ENCODE results near the gene TBC1D5. TPM values are rescaled to one million over a fixed set of nuclear protein-coding genes. Genes with fewer than 3 reads are reported as not detected.

Gene TBC1D5
- polyA plus RNA-seq, 2 of the 4 experiments (the other 2 are of a cell fraction), result 36.7 to 72.2 TPM

DNA sequence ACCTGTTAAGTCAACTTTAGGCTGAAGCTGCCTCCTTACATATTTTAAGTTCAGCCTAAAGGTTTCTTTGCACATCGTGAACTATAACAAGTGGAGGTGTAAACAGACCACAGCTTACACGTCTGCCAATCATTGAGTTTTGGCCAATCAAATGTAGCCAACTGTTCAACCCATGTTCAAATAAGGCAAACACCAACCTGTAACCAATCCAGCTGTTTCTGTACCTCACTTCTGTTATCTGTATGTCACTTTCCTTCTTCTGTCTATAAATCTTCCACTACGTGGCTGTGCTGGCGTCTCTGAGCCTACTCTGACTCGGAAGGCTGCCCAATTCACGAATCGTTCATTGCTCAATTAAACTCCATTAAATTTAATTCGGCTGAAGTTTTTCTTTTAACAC is 356.0 kb downstream of the TBC1D5 start (continued):
- no peak for TF ChIP-seq HEYL (CRISPR knock-in tag; IDR thresholded peaks at IDR 0.05)

DNA sequence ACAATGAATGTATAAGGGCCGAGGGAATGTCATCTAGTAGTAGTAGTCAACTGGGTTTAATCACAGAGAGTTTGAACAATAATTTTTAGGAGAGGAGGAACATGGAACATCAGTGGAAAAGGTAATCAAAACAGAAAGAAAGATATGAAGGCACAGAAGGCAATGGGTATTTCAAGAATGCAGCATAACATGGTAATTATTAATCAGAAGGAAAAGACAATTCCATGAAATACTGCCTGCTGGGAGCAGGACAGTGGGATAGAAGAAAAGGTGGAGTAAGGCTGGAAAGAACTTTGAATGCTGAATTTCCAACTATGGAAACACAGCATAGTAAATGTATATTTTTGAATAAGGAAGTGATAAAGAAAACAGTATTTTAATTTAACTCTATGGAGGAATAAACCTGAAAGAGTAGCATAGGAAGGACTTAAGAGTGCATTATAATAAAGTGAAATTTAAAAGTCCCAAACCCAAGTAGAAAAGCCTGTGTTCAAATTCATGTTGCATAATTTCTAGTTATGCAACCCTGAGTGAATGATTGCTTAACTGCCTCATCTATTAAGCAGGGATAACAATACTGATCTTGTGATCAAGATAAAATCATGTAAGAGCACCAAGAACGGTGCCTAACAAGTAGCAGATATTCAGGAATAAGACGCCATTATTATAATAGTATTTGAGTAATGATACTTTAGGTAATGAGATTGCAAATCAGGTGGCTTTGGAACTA is 357.7 kb downstream of the TBC1D5 start:
- Histone ChIP-seq H3K4me1 (peaks cover 27% of the 10 kb centered on the region), H3K4me2 (peak overlapping the region; percentile 70), H3K4me3 (no peak overlapping the region), H3K9me3 (no peaks in the 10 kb centered on the region), H3K27ac (peak overlapping the region; percentile 19 to 50; a peak in 3 of 6 replicates)
- WGBS (ENCODE audit: missing lambda C conversion rate), result 24% methylated on average over 3 of the region's 3 CpGs
- ChIA-PET POLR2A (no interaction called here), CTCF (interaction anchor here (0.6 kb wide), 2 partner anchors 276 to 562 kb away, joined by 3 read pairs; no protein-coding TSS in a partner anchor)
- DNase-seq (ENCODE audit: low read depth in 1 of 2, low spot score in 1 of 2) (peak in 1 of 2 experiments; percentile 14), ATAC-seq (peak; percentile 24 to 55; a peak in 1 of 6 replicates), FAIRE-seq (no peak)
- TF ChIP-seq POLR2A (IDR thresholded peaks at IDR 0.05; ENCODE audit: low read length), result no peak
- peak; percentile 98 to 99 for TF ChIP-seq CEBPB (IDR thresholded peaks at IDR 0.05)
- no peak for TF ChIP-seq JUN (IDR thresholded peaks at IDR 0.05)
- no peak for TF ChIP-seq NFE2L2 (conservative IDR thresholded peaks at IDR 0.05; ENCODE audit: low read length)
- TF ChIP-seq BHLHE40 (IDR thresholded peaks at IDR 0.05; ENCODE audit: low read depth, low read length), result no peak
- TF ChIP-seq TFCP2L1 (CRISPR knock-in tag; IDR thresholded peaks at IDR 0.05), result no peak
- TF ChIP-seq, protein P1, sequence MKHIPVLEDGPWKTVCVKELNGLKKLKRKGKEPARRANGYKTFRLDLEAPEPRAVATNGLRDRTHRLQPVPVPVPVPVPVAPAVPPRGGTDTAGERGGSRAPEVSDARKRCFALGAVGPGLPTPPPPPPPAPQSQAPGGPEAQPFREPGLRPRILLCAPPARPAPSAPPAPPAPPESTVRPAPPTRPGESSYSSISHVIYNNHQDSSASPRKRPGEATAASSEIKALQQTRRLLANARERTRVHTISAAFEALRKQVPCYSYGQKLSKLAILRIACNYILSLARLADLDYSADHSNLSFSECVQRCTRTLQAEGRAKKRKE (CRISPR knock-in tag; IDR thresholded peaks at IDR 0.05; ENCODE audit: low read depth), result no peak
- TF ChIP-seq, protein P2, sequence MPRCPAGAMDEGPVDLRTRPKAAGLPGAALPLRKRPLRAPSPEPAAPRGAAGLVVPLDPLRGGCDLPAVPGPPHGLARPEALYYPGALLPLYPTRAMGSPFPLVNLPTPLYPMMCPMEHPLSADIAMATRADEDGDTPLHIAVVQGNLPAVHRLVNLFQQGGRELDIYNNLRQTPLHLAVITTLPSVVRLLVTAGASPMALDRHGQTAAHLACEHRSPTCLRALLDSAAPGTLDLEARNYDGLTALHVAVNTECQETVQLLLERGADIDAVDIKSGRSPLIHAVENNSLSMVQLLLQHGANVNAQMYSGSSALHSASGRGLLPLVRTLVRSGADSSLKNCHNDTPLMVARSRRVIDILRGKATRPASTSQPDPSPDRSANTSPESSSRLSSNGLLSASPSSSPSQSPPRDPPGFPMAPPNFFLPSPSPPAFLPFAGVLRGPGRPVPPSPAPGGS (IDR thresholded peaks at IDR 0.05), result no peak
- TF ChIP-seq JUNB (IDR thresholded peaks at IDR 0.05), result no peak
- TF ChIP-seq HOXB13 (CRISPR knock-in tag; IDR thresholded peaks at IDR 0.05; ENCODE audit: low read depth), result no peak
- TF ChIP-seq, protein P3, sequence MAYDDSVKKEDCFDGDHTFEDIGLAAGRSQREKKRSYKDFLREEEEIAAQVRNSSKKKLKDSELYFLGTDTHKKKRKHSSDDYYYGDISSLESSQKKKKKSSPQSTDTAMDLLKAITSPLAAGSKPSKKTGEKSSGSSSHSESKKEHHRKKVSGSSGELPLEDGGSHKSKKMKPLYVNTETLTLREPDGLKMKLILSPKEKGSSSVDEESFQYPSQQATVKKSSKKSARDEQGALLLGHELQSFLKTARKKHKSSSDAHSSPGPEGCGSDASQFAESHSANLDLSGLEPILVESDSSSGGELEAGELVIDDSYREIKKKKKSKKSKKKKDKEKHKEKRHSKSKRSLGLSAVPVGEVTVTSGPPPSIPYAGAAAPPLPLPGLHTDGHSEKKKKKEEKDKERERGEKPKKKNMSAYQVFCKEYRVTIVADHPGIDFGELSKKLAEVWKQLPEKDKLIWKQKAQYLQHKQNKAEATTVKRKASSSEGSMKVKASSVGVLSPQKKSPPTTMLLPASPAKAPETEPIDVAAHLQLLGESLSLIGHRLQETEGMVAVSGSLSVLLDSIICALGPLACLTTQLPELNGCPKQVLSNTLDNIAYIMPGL (CRISPR knock-in tag; IDR thresholded peaks at IDR 0.05; ENCODE audit: borderline replicate concordance), result no peak
- TF ChIP-seq, protein P4, sequence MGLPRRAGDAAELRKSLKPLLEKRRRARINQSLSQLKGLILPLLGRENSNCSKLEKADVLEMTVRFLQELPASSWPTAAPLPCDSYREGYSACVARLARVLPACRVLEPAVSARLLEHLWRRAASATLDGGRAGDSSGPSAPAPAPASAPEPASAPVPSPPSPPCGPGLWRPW (IDR thresholded peaks at IDR 0.05), result peak; percentile 96

DNA sequence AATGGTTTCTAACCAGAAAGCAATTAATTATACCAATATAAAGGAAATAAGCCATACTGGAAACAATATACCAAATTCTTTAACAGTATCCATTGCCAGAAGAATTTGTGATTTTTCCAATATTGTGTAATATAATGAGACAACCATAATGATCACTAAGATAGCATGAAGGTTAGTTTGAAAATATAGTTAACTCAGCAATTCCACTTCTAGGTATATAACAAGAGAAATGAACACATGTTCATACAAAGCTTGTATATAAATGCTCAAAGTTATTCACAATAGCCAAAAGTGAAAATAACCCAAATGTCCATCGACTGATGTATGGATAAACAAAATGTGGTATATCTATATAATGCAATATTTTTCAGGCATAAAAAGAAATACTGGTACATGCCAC is 369.1 kb downstream of the TBC1D5 start:
- FAIRE-seq (no peak), ATAC-seq (no peak), DNase-seq (ENCODE audit: low read depth in 1 of 2, low spot score in 1 of 2) (no peak)
- peaks cover 14% of the 10 kb centered on the region for H3K4me1 ChIP-seq
- ChIA-PET CTCF (no interaction called here), POLR2A (no interaction called here)
- no peaks in the 10 kb centered on the region for H3K9me3 ChIP-seq
- H3K4me3 ChIP-seq, result no peak overlapping the region
- 90% methylated on average over 1 of the region's 1 CpG for WGBS (ENCODE audit: missing lambda C conversion rate)
- H3K4me2 ChIP-seq, result peak overlapping the region; percentile 40
- no peak overlapping the region for H3K27ac ChIP-seq
- TF ChIP-seq TP53 (CRISPR knock-in tag; IDR thresholded peaks at IDR 0.05) (no peak), TFCP2L1 (CRISPR knock-in tag; IDR thresholded peaks at IDR 0.05) (no peak)

DNA sequence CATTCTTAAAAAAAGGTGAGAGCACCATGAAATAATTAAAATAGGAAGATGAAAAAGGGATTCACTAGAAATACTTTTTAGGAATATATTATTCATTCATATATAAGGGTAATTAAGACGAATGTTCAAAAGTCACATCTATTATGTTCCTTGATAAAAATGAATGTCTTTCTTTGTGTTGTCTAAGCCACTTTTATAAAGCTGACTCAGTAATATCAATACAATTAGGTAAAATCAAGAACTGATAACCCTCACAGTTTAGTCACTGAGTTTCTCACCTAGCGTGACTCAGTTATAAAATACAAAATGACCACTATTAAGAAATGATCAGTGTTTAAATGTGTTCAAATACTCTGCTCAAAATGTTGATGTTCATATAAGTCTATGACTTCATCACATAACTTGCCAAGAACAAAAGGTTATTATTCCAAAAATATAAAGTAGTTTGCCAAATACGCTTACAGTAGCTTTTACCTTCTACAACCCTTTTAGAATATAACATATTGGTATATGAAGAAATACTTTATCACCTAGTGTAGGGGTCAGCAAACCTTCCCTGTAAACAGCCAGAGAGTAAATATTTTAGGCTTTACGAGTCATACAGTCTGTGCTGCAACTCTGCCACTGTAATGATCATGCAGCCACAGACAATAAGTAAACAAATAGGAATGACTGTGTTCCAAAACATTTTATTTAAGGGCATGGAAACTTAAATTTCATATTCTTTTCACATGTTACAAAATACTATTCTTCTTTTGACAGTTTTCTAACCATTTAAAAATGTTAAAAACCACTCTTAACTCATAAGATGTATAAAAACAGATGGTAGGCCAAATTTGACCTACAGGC is 369.8 kb downstream of the TBC1D5 start:
- WGBS (ENCODE audit: missing lambda C conversion rate), result 81% methylated on average over 4 of the region's 4 CpGs
- no peaks in the 10 kb centered on the region for H3K9me3 ChIP-seq
- FAIRE-seq (no peak), DNase-seq (ENCODE audit: low read depth in 1 of 2, low spot score in 1 of 2) (peak in 1 of 2 experiments; percentile 11), ATAC-seq (peak in 1 of 2 experiments; percentile 59; a peak in 2 of 6 replicates)
- peak overlapping the region; percentile 40 for H3K4me2 ChIP-seq
- ChIA-PET CTCF (no interaction called here), POLR2A (no interaction called here)
- H3K27ac ChIP-seq, result no peak overlapping the region
- peaks cover 14% of the 10 kb centered on the region for H3K4me1 ChIP-seq
- no peak overlapping the region for H3K4me3 ChIP-seq
- TF ChIP-seq ZSCAN20 (CRISPR knock-in tag; IDR thresholded peaks at IDR 0.05), result no peak
- TF ChIP-seq JUNB (IDR thresholded peaks at IDR 0.05), result peak; percentile 29; the same call in 1 of the 2 replicates
- TF ChIP-seq, protein P1 (CRISPR knock-in tag; IDR thresholded peaks at IDR 0.05; ENCODE audit: low read depth), result no peak
- TF ChIP-seq FOXS1 (CRISPR knock-in tag; IDR thresholded peaks at IDR 0.05), result no peak
- TF ChIP-seq, protein P5, sequence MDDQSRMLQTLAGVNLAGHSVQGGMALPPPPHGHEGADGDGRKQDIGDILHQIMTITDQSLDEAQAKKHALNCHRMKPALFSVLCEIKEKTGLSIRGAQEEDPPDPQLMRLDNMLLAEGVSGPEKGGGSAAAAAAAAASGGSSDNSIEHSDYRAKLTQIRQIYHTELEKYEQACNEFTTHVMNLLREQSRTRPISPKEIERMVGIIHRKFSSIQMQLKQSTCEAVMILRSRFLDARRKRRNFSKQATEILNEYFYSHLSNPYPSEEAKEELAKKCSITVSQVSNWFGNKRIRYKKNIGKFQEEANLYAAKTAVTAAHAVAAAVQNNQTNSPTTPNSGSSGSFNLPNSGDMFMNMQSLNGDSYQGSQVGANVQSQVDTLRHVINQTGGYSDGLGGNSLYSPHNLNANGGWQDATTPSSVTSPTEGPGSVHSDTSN (IDR thresholded peaks at IDR 0.05), result no peak
- TF ChIP-seq FOSL2 (IDR thresholded peaks at IDR 0.05), result no peak
- peak; percentile 34; the same call in 1 of the 2 replicates for TF ChIP-seq FOSL2 (CRISPR knock-in tag; IDR thresholded peaks at IDR 0.05)
- TF ChIP-seq HOXB5 (CRISPR knock-in tag; IDR thresholded peaks at IDR 0.05), result no peak
- TF ChIP-seq FOSB (CRISPR knock-in tag; IDR thresholded peaks at IDR 0.05), result no peak
- TF ChIP-seq NR3C1 (IDR thresholded peaks at IDR 0.05), result no peak
- TF ChIP-seq CEBPB (IDR thresholded peaks at IDR 0.05), result no peak
- TF ChIP-seq JUN (IDR thresholded peaks at IDR 0.05), result no peak
- TF ChIP-seq, protein P6, sequence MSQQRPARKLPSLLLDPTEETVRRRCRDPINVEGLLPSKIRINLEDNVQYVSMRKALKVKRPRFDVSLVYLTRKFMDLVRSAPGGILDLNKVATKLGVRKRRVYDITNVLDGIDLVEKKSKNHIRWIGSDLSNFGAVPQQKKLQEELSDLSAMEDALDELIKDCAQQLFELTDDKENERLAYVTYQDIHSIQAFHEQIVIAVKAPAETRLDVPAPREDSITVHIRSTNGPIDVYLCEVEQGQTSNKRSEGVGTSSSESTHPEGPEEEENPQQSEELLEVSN (IDR thresholded peaks at IDR 0.05; ENCODE audit: borderline replicate concordance, low read depth), result no peak

Measured in A549 (cell line).